Measurements from ENCODE around the gene PAPPA. TPM values are rescaled to one million over a fixed set of nuclear protein-coding genes. Genes with fewer than 3 reads are reported as not detected.

PAPPA gene
- total RNA-seq, 1 experiment from 2014 or later = 5.4 TPM

DNA sequence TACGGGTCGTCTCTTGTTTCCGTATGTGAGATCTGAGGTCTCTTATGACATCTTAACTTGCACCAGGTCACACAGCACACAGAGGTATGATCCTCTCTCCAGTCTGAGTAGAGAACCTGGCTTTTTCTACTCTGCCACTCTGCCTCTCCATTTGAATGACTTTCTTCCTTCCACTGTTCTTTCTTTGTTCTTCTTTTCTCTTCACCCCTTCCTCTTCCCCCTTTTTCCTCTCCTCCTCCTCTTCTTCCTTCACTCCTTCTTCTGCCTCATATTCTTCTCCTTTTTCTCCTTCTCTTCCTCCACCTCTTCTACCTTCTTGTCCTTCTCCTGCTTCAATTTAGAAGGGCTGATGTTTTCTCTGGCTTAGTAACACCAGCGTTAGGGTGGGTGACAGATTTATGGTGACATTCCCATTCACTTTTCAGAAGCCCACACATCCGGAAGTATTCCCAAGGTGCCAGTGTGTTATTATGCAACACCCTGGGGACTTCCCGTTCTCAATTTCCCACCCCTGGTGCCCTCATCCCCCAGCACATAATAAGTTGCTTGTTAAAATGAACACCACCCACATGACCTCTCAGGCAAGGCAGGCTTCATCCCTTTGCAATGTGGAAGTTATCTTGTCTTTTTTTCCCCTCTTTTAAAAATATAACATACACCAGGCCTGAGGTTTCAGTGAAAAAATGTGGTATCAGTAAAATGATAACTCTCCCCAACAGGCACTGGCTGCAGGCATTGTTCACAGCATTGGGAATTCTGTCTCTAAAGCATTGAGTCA lies 122.0 kb downstream of the PAPPA start:
- DNase-seq (ENCODE audit: low read depth) = peak; percentile 63

DNA sequence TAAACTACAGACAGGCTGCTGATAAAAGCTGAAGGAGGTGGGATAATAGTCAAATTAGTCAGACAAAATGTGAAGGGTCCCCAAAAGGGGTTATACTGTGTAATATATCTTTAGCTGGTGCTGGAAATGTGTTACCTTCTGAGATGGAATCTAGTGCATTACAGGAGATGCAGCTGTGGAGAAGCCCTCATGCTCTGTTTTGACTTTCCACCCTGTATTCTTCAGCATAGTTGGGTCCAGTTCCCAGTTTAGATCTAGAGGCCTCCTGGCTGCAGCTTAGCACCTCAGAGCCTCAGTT lies 122.6 kb downstream of the PAPPA start:
- no peak for DNase-seq (ENCODE audit: low read depth)

DNA sequence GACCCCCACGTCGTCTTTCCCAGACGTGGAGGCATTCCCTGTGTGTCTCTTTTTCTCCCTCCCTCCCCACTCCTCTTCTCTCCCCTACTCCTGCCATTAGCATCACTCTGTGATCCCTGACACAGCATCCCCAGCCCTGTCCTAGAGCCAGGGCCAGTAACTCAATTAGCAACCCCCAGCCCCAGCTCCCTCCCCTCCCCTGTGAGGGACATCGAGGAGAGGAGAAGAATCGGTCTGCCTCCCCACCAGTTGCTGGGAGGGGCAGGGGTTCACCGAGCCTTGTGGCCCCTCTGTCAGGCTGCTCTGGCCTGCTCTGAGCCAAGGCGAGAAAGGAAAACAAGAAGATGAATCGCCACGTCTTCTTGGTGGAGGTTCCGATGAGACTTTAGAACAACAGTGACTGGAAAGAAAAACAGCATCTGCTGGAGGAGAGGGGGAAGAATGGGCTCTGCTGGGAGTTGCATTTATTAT lies 123.1 kb downstream of the PAPPA start:
- DNase-seq (ENCODE audit: low read depth) = no peak

DNA sequence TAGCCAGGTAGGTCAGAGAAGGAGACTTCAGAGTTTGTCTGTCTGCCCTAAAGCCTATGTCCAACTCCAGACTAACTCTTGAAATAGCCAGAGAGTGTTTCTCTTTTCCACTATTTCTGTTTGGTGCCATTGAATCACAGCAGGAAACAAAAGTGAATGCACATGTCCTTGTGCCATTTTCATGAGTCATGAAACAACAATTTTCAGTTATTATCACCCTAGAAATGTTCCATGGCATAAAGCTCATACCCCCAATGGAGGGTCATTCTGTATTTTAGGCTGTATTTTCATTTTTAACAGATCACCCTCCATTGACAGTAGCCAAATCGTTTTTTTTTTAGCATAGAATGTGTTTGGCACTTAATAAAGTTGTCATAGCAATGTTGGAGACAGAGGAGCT lies 124.7 kb downstream of the PAPPA start:
- DNase-seq (ENCODE audit: low read depth) = peak; percentile 53

DNA sequence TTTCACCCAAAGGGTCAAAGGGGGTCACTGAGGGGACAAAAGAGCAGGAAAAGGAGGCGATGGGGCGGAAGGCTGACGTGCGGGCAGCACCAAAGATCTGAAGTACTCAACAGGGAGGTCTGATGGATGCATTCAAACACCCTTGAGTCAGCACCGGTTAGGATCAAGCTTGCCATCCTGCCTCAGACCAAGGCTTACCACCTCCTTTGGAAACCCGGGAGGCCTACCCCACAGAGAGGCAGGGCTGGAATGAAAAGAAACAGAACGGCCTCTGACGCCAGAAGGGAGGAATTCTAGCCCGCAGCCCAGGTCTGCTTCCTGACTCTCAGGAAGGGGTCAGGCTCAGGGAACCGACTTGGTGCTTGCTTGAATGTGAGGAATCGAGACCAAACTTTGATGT lies 125.6 kb downstream of the PAPPA start:
- DNase-seq (ENCODE audit: low read depth) = peak; percentile 90

DNA sequence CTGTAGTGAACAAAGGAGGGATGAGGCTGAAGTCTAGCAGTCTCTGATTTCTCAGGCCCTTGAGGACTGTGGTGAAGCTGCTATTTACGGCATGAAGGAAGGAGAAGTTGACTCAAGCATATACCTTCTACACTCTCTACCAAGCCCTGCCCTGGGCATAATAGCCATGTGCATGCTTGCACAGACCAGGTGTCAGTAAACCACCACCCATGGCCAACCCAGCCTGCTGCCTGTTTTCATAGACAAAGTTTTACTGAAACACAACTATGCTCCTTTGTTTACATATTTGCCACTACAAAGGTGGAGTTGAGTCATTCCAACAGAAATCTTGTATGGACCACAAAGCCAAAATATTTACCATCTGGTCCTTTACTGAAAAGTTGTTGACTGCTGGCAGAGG lies 126.9 kb downstream of the PAPPA start:
- DNase-seq (ENCODE audit: low read depth) = no peak

DNA sequence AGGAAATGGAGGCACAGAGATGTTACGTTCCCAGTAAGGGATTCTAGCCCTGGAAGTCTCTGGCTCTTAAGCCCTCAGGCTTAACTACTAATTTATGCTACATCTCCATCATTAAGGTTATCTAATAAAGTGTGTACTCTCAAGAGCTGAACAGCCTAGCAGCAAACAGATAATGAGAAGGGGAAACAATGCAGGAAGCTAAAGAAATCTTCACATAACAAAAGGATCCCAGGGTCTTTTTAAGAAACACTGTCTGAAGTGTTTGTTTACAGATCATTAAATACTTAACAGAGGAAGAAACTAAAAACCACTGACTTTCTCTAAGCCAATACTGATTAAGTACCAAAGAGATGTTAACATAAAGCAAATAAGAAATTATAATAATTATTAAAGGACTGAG lies 129.0 kb downstream of the PAPPA start:
- no peak for DNase-seq (ENCODE audit: low read depth)

DNA sequence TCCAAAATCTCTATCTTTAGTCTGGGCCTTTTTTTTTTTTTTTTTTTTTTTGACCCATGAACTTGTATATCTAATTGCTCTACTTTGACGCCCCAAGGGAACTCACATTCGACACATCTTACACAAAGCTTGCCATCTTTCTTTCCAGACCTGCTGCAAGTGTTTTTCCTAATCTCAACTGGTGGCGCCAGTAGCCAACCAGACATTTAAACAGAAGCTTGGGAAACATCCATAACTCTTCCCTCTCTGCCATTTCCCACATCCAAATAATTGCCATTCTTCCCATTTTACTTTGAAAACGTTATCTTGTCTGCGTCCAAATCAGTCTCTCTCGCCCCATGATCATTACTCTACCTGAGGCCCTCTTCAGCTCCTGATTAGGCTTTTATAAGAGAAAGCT lies 130.9 kb downstream of the PAPPA start:
- no peak for DNase-seq (ENCODE audit: low read depth)

DNA sequence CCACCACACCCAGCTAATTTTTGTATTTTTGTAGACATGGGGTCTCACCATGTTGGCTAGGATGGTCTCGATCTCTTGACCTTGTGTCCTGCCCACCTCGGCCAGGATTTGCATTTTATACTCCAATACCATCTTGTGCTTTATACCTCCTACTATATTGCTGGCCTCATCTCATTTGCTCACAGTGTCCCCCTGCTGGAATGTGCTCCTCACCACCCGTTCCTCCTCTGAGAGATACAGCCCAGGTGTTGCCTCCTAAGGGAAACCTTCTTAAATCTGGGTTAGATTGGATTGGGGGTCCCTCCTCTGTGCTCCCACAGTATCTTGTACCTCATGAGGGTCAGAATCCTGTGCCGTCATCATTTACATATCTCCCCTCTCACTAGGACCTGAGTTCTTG lies 131.7 kb downstream of the PAPPA start:
- DNase-seq (ENCODE audit: low read depth) = no peak

DNA sequence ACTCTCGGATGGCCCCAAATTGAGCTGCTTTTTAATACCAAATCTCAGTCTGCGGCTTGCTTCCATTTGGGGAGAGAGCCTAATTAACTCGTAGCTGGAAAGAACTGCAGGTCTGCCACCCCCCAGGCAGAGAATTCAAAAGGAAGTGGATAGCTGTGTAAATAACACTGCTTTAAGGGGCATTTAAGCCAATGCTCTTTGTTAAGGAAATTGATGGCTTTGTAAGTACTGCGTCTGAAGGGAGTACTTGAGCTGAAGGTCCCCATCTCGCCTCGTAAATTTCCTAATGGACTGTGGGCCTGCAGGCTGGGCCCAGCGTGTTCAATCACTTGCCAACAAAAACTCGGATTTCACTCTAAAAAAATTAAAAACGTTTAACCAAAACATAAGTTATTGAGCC lies 132.7 kb downstream of the PAPPA start:
- no peak for DNase-seq (ENCODE audit: low read depth)

DNA sequence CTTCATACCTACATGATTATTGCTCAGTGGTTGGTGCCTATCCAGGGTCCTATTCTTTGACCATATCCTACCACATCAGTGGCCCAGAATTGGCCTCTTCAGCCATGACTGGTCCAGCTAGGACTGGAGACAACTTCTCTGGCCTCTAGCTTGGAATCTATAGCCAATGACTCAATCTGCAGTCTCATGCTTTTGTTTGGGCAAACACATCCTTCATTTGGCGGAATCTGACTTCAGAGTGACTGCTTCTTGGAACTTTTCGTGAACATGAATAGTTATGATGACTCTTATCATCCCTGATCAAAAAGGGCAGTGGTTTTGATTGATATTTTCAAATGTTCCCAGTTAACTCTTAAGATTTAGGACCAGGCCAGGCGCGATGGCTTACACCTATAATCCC lies 134.1 kb downstream of the PAPPA start:
- peak; percentile 23 for DNase-seq (ENCODE audit: low read depth)

DNA sequence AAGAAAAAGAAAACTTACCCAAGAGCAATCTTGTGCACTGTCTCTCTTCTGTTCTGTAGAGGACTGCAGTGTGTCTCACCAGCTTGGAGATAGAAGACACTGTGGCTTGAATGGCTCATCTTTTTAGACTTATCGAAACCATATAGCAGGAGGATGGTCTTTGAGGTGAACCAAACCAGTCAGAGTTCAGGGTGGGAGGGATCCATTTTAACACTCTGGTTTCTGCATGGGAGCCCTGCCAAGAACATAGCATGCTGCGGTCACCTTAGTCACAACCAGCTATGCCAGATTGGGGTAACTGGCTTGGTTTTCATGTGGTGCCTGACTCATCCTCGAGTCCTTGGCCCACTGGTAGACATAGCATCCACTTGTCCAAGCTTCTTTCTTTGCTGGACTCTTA lies 135.1 kb downstream of the PAPPA start:
- DNase-seq (ENCODE audit: low read depth) = peak; percentile 98

DNA sequence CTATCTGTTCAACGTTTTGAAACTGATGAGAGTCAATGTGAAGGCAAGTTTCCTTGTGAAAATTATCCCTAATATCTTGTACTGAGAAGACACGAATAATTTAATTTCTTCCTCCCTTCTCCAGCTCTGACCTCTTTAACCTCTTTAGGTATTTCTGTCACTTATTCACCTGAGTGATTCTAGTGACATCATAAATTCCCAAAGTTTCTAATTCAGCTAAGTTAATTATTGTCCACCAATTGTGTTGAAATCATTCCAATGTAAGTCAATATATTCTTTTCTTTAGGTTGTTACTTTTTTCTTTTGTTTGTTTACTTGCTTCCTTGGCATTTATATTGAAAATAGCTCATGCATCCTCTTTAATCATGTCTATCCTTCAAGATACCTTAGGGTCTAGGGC lies 143.8 kb downstream of the PAPPA start:
- no peak for DNase-seq (ENCODE audit: low read depth)

DNA sequence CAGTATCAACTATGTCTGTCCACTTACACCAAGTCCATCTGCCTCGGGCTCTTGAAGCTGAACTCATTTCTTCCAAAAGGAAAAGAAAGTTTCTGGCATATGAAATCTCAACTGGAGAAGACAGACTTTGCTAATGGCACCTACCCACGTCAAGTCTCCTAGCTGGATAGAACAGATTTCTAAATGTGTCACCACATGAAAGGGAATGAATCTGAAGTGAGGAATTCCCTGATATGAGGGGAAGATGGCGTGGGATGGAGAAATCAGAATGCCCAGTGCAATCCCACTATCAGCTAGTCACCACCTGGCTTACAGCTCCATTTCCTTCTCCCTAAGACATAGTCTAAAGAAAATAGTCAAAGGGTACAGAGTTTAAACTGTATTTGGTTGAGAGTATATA lies 144.7 kb downstream of the PAPPA start:
- no peak for DNase-seq (ENCODE audit: low read depth)

DNA sequence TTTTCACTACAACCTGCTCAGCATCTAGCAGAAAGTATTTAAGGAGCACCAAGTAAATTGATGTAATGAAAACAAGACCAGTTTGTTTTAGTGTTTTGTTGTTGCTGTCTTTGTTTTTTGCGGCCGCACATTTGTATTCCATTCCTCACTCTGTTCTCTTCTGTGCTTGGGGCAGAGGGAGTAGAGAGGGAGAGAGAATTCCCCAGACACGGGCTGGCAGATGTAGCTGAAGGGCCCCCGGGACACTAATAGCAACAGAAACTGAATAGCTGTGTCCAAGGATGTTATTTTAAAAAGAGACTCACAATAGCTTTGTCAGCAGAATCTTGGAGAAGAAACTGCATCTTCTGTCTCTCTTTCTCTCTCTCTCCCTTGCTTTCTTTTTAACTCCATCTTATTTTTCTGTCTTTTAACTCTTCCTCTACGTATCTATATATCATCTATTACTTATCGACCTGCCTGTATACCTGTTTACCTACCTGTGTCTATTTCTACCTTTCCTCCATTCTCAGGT lies 145.3 kb downstream of the PAPPA start:
- DNase-seq (ENCODE audit: low read depth) = no peak

DNA sequence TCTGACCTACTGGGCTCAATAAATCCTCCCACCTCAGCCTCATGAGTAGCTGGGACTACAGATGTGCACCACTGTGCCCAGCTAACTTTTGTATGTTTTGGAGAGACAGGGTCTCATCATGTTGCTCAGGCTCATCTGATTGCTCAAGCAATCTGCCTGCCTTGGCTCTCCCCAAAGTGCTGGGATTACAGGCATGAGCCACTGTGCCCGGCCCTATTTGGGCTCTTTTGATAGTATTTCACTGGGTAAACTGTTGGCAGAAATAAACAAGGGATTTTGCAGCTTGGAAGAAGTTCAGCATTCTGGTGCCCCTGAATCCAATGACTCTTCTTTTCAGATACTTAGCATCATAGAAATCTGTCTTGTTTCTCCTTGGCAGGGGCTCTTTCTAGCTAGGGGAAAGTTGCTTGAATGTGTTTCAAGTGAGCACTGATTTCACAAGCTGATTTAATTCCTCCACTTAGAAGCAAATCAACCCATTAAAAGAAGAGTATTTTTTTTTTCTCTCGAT lies 146.8 kb downstream of the PAPPA start:
- no peak for DNase-seq (ENCODE audit: low read depth)

DNA sequence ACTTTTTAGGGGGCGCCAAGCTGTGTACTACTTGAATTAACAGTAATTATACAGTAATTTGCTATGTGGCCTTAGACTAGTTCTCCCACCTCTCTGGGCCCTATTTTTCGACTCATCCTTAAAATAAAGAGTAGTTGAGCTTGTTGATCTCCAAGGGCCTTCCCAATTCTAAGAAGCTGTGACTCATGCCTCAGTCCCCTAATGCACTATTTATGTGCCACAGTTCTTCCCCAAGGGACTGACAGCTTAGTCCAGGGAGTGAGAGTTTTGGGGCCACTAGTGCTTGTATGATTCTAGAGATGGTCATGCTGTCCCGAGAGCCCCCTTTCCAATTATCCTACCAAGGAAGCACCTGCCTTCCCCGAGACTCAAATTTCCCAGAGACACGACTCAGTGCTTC lies 149.7 kb downstream of the PAPPA start:
- DNase-seq (ENCODE audit: low read depth) = no peak

DNA sequence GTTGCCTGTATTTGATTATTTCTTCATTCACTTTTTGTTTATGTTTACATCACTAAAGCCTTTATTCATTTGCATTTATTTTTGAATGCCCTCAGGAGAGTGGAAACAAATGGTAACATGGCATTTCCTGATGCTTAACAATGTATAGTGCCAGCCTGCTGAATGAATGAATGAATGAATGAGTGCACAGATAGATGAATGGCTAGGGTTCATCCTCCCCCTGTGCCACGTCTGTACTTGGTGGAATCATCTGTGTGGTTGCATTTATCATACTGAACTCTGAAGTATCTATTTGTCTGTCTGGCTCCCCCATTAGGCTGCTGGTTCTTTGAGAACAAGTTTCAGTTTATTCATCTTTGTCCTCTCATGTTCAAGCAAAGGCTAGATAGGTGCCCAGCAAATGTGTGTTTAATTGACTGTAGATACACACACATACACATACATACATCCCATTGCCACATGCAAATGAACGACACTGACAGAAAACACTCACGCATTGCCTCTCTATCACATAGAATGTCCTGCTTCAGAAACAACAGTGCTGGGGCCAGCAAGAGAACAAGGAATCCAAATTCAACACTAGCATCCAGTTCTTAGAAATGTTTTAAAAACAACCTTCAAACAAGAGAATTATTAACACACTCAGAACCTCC lies 150.4 kb downstream of the PAPPA start:
- no peak for DNase-seq (ENCODE audit: low read depth)

DNA sequence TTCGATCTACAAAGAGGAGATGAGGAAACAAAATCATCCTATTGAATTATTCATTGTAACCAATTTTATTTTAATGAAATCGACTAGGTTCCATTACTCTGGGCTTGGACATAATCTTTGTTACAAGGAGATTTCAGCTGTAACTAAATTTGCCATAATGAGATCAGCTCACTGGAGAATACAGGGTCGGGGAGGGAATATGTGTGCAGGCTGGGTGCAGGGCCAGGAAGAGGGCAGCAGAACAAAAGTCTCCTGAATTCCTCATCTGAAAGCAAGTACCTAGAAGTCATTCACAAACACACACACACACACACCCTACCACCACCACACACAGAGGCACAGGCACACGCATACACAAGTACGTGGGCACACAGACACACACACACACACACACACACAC lies 151.2 kb downstream of the PAPPA start:
- no peak for DNase-seq (ENCODE audit: low read depth)

DNA sequence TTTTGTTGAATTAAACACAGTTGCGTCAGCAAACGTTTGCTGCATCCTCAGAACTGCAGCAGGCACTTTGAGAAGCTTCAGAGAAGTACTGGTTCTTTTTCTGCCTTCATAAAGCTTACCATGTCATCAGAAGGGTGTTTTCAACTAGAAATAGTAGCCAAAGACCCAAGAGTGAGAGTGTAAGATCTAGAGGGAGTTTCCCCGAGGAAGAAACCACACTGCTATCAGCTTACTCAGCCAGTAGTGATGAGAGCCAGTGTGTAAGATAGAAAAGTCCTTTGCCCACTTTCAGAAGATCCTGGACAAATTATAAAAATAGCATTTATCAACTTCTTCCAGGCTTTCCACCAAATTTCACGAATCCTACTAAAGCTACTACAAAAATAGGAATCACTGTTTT lies 154.5 kb downstream of the PAPPA start:
- DNase-seq (ENCODE audit: low read depth) = no peak

DNA sequence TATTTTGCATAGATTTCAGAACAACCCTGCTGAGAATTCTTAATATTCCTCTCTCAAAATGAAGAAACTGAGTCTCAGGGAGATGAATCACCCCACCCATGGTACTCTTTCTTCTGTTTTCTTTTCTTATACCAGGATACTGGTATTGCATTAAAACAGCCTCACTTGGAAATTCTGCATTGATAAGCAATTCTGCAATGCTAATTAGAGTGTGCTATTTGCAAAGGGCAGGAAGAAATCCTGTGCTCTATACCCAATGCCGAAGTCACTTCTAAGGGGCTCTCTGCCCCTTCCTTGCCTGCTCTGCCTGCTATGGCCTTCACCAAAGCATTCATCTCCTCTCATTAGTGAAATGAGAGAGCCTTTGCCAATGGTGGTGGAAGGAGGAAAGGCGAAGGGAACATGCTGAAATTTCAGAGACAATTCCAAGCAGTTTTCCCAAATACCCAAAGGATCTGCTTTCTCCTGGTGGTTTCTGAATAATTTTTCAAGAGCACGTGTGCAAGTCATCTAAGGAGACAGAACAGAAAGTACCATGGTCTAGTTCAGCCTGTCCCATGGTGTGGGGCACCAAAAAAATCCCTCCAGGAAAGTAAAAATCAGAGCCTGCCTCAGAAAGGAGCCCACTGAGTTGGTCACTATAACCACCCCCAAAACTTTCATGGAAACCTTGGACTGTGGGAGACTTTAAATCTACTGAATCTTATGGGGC lies 156.5 kb downstream of the PAPPA start:
- DNase-seq (ENCODE audit: low read depth) = no peak

DNA sequence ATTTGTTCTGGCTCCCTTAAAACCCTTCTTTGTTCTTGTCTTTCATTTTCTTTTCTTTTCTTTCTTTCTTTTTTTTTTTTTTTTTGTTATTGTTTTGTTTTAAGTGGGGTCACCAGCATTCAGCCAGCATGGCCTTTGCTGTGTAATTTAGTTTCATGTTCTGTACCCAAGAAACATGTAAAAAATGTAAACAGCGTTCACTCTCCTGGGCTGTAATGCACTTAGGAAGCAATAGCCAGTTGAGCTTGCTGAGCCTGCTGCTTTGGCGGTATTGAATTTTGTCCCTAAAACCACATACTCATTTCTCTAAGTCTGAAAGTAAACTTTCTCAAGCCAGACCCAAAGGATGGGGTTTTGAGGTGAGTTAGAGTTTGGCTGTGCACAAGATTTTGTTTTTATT lies 158.6 kb downstream of the PAPPA start:
- DNase-seq (ENCODE audit: low read depth) = no peak

All from HT1080 (cell line).